ENCODE results near the gene MYO1E.

Gene MYO1E

GRCh38 chr15:59327942-59328341 lies 44.7 kb downstream of the MYO1E start:
- ChIA-PET POLR2A (no interaction called here), CTCF (interaction anchor here (1.1 to 1.5 kb wide), 2 partner anchors 17 to 19 kb away, joined by 4 read pairs; no protein-coding TSS in a partner anchor)
- Histone ChIP-seq H3K27ac (ENCODE audit: insufficient read depth in 1 of 2, low read depth in 1 of 2, low read length in 2 of 2, poor library complexity in 1 of 2, severe bottlenecking in 2 of 2) (no peak overlapping the region), H3K36me3 (ENCODE audit: control insufficient read depth in 4 of 4, insufficient read depth in 4 of 4, low read length in 3 of 4) (no peaks in the 10 kb centered on the region), H3K27me3 (replicated peaks in 2 of 5; ENCODE audit: control insufficient read depth in 4 of 5, insufficient read depth in 5 of 5, low read length in 4 of 5) (no peaks in the 10 kb centered on the region), H3K4me3 (ENCODE audit: control insufficient read depth in 1 of 7, extremely low read depth in 1 of 7, insufficient read depth in 4 of 7, low read depth in 2 of 7, low read length in 6 of 7) (no peak overlapping the region), H3K4me1 (ENCODE audit: control extremely low read depth in 1 of 4, control insufficient read depth in 4 of 4, insufficient read depth in 4 of 4, low read length in 3 of 4) (peaks cover 0 to 15% (median 9%) of the 10 kb centered on the region in 4 experiments), H3K9me3 (ENCODE audit: control extremely low read depth in 1 of 5, control insufficient read depth in 4 of 5, insufficient read depth in 2 of 5, low read depth in 1 of 5, low read length in 4 of 5) (no peaks in the 10 kb centered on the region)
- DNase-seq, result peak in 2 of 3 donors; percentile 65 to 77
- 7% methylated on average over 2 of the region's 3 CpGs for WGBS (ENCODE audit: insufficient coverage)

- Histone ChIP-seq H3K9me3 (ENCODE audit: control extremely low read depth in 1 of 5, control insufficient read depth in 4 of 5, insufficient read depth in 2 of 5, low read depth in 1 of 5, low read length in 4 of 5) (no peaks in the 10 kb centered on the region), H3K4me3 (ENCODE audit: control insufficient read depth in 1 of 7, extremely low read depth in 1 of 7, insufficient read depth in 4 of 7, low read depth in 2 of 7, low read length in 6 of 7) (no peak overlapping the region), H3K4me1 (ENCODE audit: control extremely low read depth in 1 of 4, control insufficient read depth in 4 of 4, insufficient read depth in 4 of 4, low read length in 3 of 4) (peaks cover 0 to 15% (median 9%) of the 10 kb centered on the region in 4 experiments), H3K27me3 (replicated peaks in 2 of 5; ENCODE audit: control insufficient read depth in 4 of 5, insufficient read depth in 5 of 5, low read length in 4 of 5) (no peaks in the 10 kb centered on the region), H3K36me3 (ENCODE audit: control insufficient read depth in 4 of 4, insufficient read depth in 4 of 4, low read length in 3 of 4) (no peaks in the 10 kb centered on the region), H3K27ac (ENCODE audit: insufficient read depth in 1 of 2, low read depth in 1 of 2, low read length in 2 of 2, poor library complexity in 1 of 2, severe bottlenecking in 2 of 2) (no peak overlapping the region)
- POLR2A ChIA-PET, result interaction anchor here (0.7 kb wide), 1 partner anchor 44 kb away, joined by 3 read pairs; no protein-coding TSS in a partner anchor
- no peak for DNase-seq
- CTCF ChIA-PET, result interaction anchor here (0.8 to 1.7 kb wide), 2 partner anchors 9 to 202 kb away, joined by 3 read pairs; no protein-coding TSS in a partner anchor
- WGBS (ENCODE audit: insufficient coverage), result 85% methylated on average over 4 of the region's 6 CpGs
Measured at GRCh38 chr15:59326856-59327255, 45.8 kb downstream of the MYO1E start.

GRCh38 chr15:59322056-59322759 lies 50.5 kb downstream of the MYO1E start:
- no peaks in the 10 kb centered on the region for H3K4me1 ChIP-seq (ENCODE audit: control extremely low read depth in 1 of 4, control insufficient read depth in 4 of 4, insufficient read depth in 4 of 4, low read length in 3 of 4)
- no peak overlapping the region for H3K4me3 ChIP-seq (ENCODE audit: control insufficient read depth in 1 of 7, extremely low read depth in 1 of 7, insufficient read depth in 4 of 7, low read depth in 2 of 7, low read length in 6 of 7)
- no peak overlapping the region for H3K27ac ChIP-seq (ENCODE audit: insufficient read depth in 1 of 2, low read depth in 1 of 2, low read length in 2 of 2, poor library complexity in 1 of 2, severe bottlenecking in 2 of 2)
- WGBS (ENCODE audit: insufficient coverage), result no CpG with 5 or more reads among the region's 2 CpGs
- ChIA-PET CTCF (interaction anchor here (0.6 kb wide), 1 partner anchor 21 kb away, joined by 3 read pairs; no protein-coding TSS in a partner anchor), POLR2A (no interaction called here)
- no peak for DNase-seq
- no peaks in the 10 kb centered on the region for H3K36me3 ChIP-seq (ENCODE audit: control insufficient read depth in 4 of 4, insufficient read depth in 4 of 4, low read length in 3 of 4)
- no peaks in the 10 kb centered on the region for H3K27me3 ChIP-seq (replicated peaks in 2 of 5; ENCODE audit: control insufficient read depth in 4 of 5, insufficient read depth in 5 of 5, low read length in 4 of 5)
- H3K9me3 ChIP-seq (ENCODE audit: control extremely low read depth in 1 of 5, control insufficient read depth in 4 of 5, insufficient read depth in 2 of 5, low read depth in 1 of 5, low read length in 4 of 5), result no peaks in the 10 kb centered on the region

- Histone ChIP-seq H3K36me3 (ENCODE audit: control insufficient read depth in 4 of 4, insufficient read depth in 4 of 4, low read length in 3 of 4) (no peaks in the 10 kb centered on the region), H3K27ac (ENCODE audit: insufficient read depth in 1 of 2, low read depth in 1 of 2, low read length in 2 of 2, poor library complexity in 1 of 2, severe bottlenecking in 2 of 2) (no peak overlapping the region), H3K4me1 (ENCODE audit: control extremely low read depth in 1 of 4, control insufficient read depth in 4 of 4, insufficient read depth in 4 of 4, low read length in 3 of 4) (peaks cover 0 to 1% (median 0%) of the 10 kb centered on the region in 4 experiments), H3K9me3 (ENCODE audit: control extremely low read depth in 1 of 5, control insufficient read depth in 4 of 5, insufficient read depth in 2 of 5, low read depth in 1 of 5, low read length in 4 of 5) (no peaks in the 10 kb centered on the region), H3K27me3 (replicated peaks in 2 of 5; ENCODE audit: control insufficient read depth in 4 of 5, insufficient read depth in 5 of 5, low read length in 4 of 5) (no peaks in the 10 kb centered on the region), H3K4me3 (ENCODE audit: control insufficient read depth in 1 of 7, extremely low read depth in 1 of 7, insufficient read depth in 4 of 7, low read depth in 2 of 7, low read length in 6 of 7) (no peak overlapping the region)
- no peak for DNase-seq
- no CpG with 5 or more reads among the region's 4 CpGs for WGBS (ENCODE audit: insufficient coverage)
- CTCF ChIA-PET, result no interaction called here
- POLR2A ChIA-PET, result no interaction called here
Measured at GRCh38 chr15:59321000-59321689, 51.5 kb downstream of the MYO1E start.

- no peak overlapping the region for H3K4me3 ChIP-seq (ENCODE audit: control insufficient read depth in 1 of 7, extremely low read depth in 1 of 7, insufficient read depth in 4 of 7, low read depth in 2 of 7, low read length in 6 of 7)
- peaks cover 0 to 12% (median 1%) of the 10 kb centered on the region in 4 experiments for H3K4me1 ChIP-seq (ENCODE audit: control extremely low read depth in 1 of 4, control insufficient read depth in 4 of 4, insufficient read depth in 4 of 4, low read length in 3 of 4)
- DNase-seq, result peak in 1 of 3 donors; percentile 37
- no peaks in the 10 kb centered on the region for H3K9me3 ChIP-seq (ENCODE audit: control extremely low read depth in 1 of 5, control insufficient read depth in 4 of 5, insufficient read depth in 2 of 5, low read depth in 1 of 5, low read length in 4 of 5)
- no peaks in the 10 kb centered on the region for H3K27me3 ChIP-seq (replicated peaks in 2 of 5; ENCODE audit: control insufficient read depth in 4 of 5, insufficient read depth in 5 of 5, low read length in 4 of 5)
- H3K27ac ChIP-seq (ENCODE audit: insufficient read depth in 1 of 2, low read depth in 1 of 2, low read length in 2 of 2, poor library complexity in 1 of 2, severe bottlenecking in 2 of 2), result no peak overlapping the region
- ChIA-PET POLR2A (no interaction called here), CTCF (interaction anchor here (0.9 to 1.5 kb wide), 2 partner anchors 9 to 14 kb away, joined by 3 to 4 read pairs; no protein-coding TSS in a partner anchor)
- no CpG with 5 or more reads among the region's 1 CpG for WGBS (ENCODE audit: insufficient coverage)
- no peaks in the 10 kb centered on the region for H3K36me3 ChIP-seq (ENCODE audit: control insufficient read depth in 4 of 4, insufficient read depth in 4 of 4, low read length in 3 of 4)
Measured at GRCh38 chr15:59317211-59317610, 55.5 kb downstream of the MYO1E start.

GRCh38 chr15:59315914-59316451 lies 56.7 kb downstream of the MYO1E start:
- Histone ChIP-seq H3K9me3 (ENCODE audit: control extremely low read depth in 1 of 5, control insufficient read depth in 4 of 5, insufficient read depth in 2 of 5, low read depth in 1 of 5, low read length in 4 of 5) (no peaks in the 10 kb centered on the region), H3K4me1 (ENCODE audit: control extremely low read depth in 1 of 4, control insufficient read depth in 4 of 4, insufficient read depth in 4 of 4, low read length in 3 of 4) (peaks cover 0 to 13% (median 1%) of the 10 kb centered on the region in 4 experiments), H3K4me3 (ENCODE audit: control insufficient read depth in 1 of 7, extremely low read depth in 1 of 7, insufficient read depth in 4 of 7, low read depth in 2 of 7, low read length in 6 of 7) (no peak overlapping the region), H3K36me3 (ENCODE audit: control insufficient read depth in 4 of 4, insufficient read depth in 4 of 4, low read length in 3 of 4) (no peaks in the 10 kb centered on the region), H3K27ac (ENCODE audit: insufficient read depth in 1 of 2, low read depth in 1 of 2, low read length in 2 of 2, poor library complexity in 1 of 2, severe bottlenecking in 2 of 2) (no peak overlapping the region), H3K27me3 (replicated peaks in 2 of 5; ENCODE audit: control insufficient read depth in 4 of 5, insufficient read depth in 5 of 5, low read length in 4 of 5) (no peaks in the 10 kb centered on the region)
- CTCF ChIA-PET, result interaction anchor here (1.0 kb wide), 1 partner anchor 93 kb away, joined by 3 read pairs; no protein-coding TSS in a partner anchor
- peak in 1 of 3 donors; percentile 18 for DNase-seq
- WGBS (ENCODE audit: insufficient coverage), result 32% methylated on average over 5 of the region's 6 CpGs
- POLR2A ChIA-PET, result interaction anchor here (0.6 kb wide), 1 partner anchor 9 kb away, joined by 3 read pairs; no protein-coding TSS in a partner anchor
